HFF-Myc (cell line): ENCODE measurements around the gene LMOD1.

Experiments used
- DNase-seq: peaks from one replicate; pipeline ENCODE4 v3.0.0-alpha.2; 2011; ENCODE audit warnings: low read depth; ENCODE audit errors: extremely low read depth
- H3K4me3 ChIP-seq: replicated peaks from 2 replicates; pipeline ENCODE4 v1.5.1; 2011; ENCODE audit warnings: low read depth, mild to moderate bottlenecking, control low read depth, low read length
- CTCF ChIP-seq: IDR thresholded peaks from 2 replicates; pipeline ENCODE4 v1.5.1; 2012; ENCODE audit warnings: mild to moderate bottlenecking, low read depth, low read length, control low read depth; ENCODE audit errors: missing control alignments

LMOD1 gene

DNA sequence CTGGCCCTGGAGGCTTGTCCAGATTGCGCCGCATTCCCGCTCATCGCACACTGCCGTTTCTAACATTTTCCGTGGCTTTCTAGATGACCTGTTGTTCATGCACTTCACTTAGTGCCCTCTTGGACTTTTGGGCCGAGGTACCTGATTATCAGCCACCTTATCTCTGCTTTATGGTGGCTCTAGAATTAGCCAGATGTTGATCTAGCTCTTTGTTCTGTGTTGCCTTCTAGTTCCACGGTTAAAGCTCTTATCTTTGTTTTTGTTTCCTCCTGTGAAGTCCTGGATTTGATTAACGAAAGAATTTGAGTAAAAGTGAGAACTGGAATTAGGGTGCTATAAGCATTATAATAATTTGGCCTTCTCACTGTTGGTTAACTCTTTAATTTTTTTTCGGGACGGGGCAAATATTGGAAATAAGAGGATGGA lies 37.0 kb upstream of the LMOD1 start:
- TF ChIP-seq CTCF = no peak
- no peak for DNase-seq
- H3K4me3 ChIP-seq = peak overlapping the region; percentile 54

DNA sequence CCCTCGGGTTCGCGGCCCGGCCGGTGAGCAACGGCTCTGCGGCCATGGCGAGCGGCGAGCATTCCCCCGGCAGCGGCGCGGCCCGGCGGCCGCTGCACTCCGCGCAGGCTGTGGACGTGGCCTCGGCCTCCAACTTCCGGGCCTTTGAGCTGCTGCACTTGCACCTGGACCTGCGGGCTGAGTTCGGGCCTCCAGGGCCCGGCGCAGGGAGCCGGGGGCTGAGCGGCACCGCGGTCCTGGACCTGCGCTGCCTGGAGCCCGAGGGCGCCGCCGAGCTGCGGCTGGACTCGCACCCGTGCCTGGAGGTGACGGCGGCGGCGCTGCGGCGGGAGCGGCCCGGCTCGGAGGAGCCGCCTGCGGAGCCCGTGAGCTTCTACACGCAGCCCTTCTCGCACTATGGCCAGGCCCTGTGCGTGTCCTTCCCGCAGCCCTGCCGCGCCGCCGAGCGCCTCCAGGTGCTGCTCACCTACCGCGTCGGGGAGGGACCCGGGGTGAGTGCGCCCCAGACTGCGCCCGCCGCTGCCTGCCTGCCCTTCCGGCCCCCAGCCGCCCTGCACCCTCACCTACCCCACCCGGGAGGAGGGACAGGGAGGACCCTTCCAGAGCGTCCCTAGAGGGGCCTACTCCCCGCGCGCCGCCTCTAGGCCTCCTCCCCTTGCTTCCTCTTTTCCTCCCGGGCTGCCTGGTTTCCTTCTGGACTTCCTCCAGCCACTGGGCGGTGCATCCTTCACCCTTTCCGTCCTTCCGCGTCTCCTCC lies 36.5 kb upstream of the LMOD1 start, which contains the start of gene RNPEP:
RNPEP (plus strand) TSS at position 26 of the 757 bp plus-strand sequence; CDS start at position 45, 19 bp downstream.
- TF ChIP-seq CTCF = no peak
- DNase-seq = peak; percentile 51

DNA sequence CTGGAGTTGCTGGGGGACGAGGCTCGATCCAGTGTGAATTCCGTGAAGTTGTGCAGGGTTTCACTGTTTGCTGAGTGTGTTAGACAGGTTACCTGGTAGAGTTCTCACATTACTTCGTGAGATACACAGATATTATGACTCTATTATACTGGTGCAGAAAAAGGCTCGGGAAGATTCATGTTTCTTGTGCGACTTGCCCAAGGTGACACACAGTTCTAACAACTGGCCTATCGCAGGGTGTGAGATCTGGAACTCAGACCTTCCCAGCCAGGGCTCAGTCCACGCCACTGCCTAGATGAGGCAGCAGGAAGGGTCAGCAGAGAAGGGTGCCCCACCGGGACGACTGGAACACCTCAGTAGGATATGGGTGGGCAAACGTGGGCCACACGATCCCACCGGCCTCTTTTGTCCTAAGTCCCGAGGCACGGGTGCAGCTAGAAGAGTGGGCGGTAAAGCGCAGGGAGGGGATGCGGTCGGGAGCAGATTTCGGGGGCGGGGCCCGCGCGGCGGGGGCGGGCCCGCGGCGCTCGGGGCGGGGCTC lies 35.8 kb upstream of the LMOD1 start:
- peak overlapping the region; percentile 54 for H3K4me3 ChIP-seq
- no peak for TF ChIP-seq CTCF
- DNase-seq = no peak

More for the DNA sequence above, 36.5 kb upstream of the LMOD1 start, which contains the start of gene RNPEP:
- H3K4me3 ChIP-seq = peak within 1 kb of the TSS; percentile 54

GRCh38 chr1:201970334-201971159 lies 24.2 kb upstream of the LMOD1 start:
- no peak overlapping the region for H3K4me3 ChIP-seq
- TF ChIP-seq CTCF = no peak
- DNase-seq = no peak

- H3K4me3 ChIP-seq = no peak overlapping the region
- DNase-seq = no peak
- TF ChIP-seq CTCF = no peak
Observed at GRCh38 chr1:201968202-201968925, 22.0 kb upstream of the LMOD1 start.

DNA sequence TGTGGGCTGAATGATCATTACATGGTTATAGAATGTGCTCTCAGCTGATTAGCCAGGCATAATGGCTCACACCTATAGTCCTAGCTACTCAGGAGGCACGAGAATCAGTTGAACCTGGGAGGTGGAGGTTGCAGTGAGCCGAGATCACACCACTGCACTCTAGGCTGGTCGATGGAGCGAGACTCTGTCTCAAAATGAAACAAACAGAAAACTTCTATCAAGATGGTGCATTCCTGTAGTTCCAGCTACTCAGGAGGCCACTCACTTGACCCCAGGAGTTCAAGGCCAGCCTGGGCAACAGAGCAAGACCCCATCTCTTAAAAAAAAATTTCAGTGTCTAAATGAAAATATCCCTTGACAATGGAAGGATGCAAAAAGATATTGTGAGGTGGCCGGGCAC lies 19.8 kb upstream of the LMOD1 start:
- no peak overlapping the region for H3K4me3 ChIP-seq
- DNase-seq = no peak
- no peak for TF ChIP-seq CTCF
